Measurements from ENCODE around the gene MOB2. TPM values are rescaled to one million over a fixed set of nuclear protein-coding genes. Genes with fewer than 3 reads are reported as not detected.

Gene MOB2
- total RNA-seq, 1 experiment from 2014 or later = 15.1 TPM

GRCh38 chr11:1457326-1457680 lies 29.3 kb downstream of the MOB2 start:
- DNase-seq (ENCODE audit: low read depth) = no peak

GRCh38 chr11:1456596-1457325 lies 29.8 kb downstream of the MOB2 start:
- DNase-seq (ENCODE audit: low read depth) = no peak

- DNase-seq (ENCODE audit: low read depth) = no peak
Observed at GRCh38 chr11:1456176-1456575, 30.4 kb downstream of the MOB2 start.

GRCh38 chr11:1455763-1456060 lies 30.9 kb downstream of the MOB2 start:
- no peak for DNase-seq (ENCODE audit: low read depth)

- no peak for DNase-seq (ENCODE audit: low read depth)
Observed at GRCh38 chr11:1455032-1455762, 31.4 kb downstream of the MOB2 start.

GRCh38 chr11:1454576-1454975 lies 32.0 kb downstream of the MOB2 start:
- DNase-seq (ENCODE audit: low read depth) = no peak

- no peak for DNase-seq (ENCODE audit: low read depth)
Observed at GRCh38 chr11:1453611-1454034, 33.0 kb downstream of the MOB2 start.

GRCh38 chr11:1452744-1453143 lies 33.8 kb downstream of the MOB2 start:
- no peak for DNase-seq (ENCODE audit: low read depth)

- DNase-seq (ENCODE audit: low read depth) = no peak
Observed at GRCh38 chr11:1451781-1452470, 34.7 kb downstream of the MOB2 start.

GRCh38 chr11:1450949-1451710 lies 35.4 kb downstream of the MOB2 start:
- no peak for DNase-seq (ENCODE audit: low read depth)

- DNase-seq (ENCODE audit: low read depth) = no peak
Observed at GRCh38 chr11:1450344-1450875, 36.2 kb downstream of the MOB2 start.

GRCh38 chr11:1449490-1450243 lies 36.9 kb downstream of the MOB2 start:
- DNase-seq (ENCODE audit: low read depth) = no peak

GRCh38 chr11:1448882-1449281 lies 37.7 kb downstream of the MOB2 start:
- no peak for DNase-seq (ENCODE audit: low read depth)

GRCh38 chr11:1447845-1448825 lies 38.4 kb downstream of the MOB2 start:
- no peak for DNase-seq (ENCODE audit: low read depth)

GRCh38 chr11:1446623-1447022 lies 40.0 kb downstream of the MOB2 start:
- no peak for DNase-seq (ENCODE audit: low read depth)

GRCh38 chr11:1445741-1446445 lies 40.7 kb downstream of the MOB2 start:
- no peak for DNase-seq (ENCODE audit: low read depth)

- no peak for DNase-seq (ENCODE audit: low read depth)
Observed at GRCh38 chr11:1444823-1445422, 41.7 kb downstream of the MOB2 start.

GRCh38 chr11:1444321-1444720 lies 42.3 kb downstream of the MOB2 start:
- DNase-seq (ENCODE audit: low read depth) = no peak

GRCh38 chr11:1443737-1444136 lies 42.8 kb downstream of the MOB2 start:
- no peak for DNase-seq (ENCODE audit: low read depth)
